IMR-90 (cell line): ENCODE results near the gene NCKAP5L. TPM values are rescaled to one million over a fixed set of nuclear protein-coding genes. Genes with fewer than 3 reads are reported as not detected.
"Not testable (repeated sequence)": the region's sequence is repeated elsewhere in the genome, so short reads cannot be mapped to it uniquely, and the experiment has no call there.

Source experiments
- ATAC-seq: fragments of 200-7000 bp; cut with Tn5 transposase; 2 replicates; pipeline ENCODE4 v1.9.1; 2020; ENCODE audit warnings: low read depth, mild to moderate bottlenecking, moderate library complexity
- BruUV-seq: library from RNA; stranded (reverse); fragments of 400-500 nt; replicated peaks from 2 replicates; lab custom pipeline; 2021; lab: Mats Ljungman, UMichigan
- CTCF ChIA-PET: fragments of 300-600 bp; formaldehyde crosslinking; extraction: SDS; loops from one replicate; lab custom pipeline; 2021; ENCODE audit warnings: antibody characterized with exemption; lab: Yijun Ruan, JAX
- POLR2A ChIA-PET: fragments of 300-600 bp; sonication (Branson Sonifier 250); formaldehyde crosslinking; loops from one replicate; lab custom pipeline; 2022; ENCODE audit warnings: antibody characterized with exemption; ENCODE audit not compliant: unreplicated experiment; lab: Charles Lee
- DNase-seq: peaks from one replicate; pipeline ENCODE4 v3.0.0; 2013
- H2AFZ ChIP-seq: replicated peaks from 2 replicates; pipeline ENCODE3; 2013; ENCODE audit warnings: low read length, mild to moderate bottlenecking; ENCODE audit not compliant: poor library complexity
- H2AK5ac ChIP-seq: 2 replicates; pipeline ENCODE4 v1.6.1; 2013; ENCODE audit warnings: low read depth, low read length, inconsistent platforms
- H2AK9ac ChIP-seq: replicated peaks from 2 replicates; pipeline ENCODE3; 2013; ENCODE audit warnings: mild to moderate bottlenecking, low read depth, low read length, moderate library complexity; ENCODE audit not compliant: poor library complexity
- H2BK120ac ChIP-seq: 2 replicates; pipeline ENCODE4 v1.6.1; 2013; ENCODE audit warnings: low read depth, low read length, inconsistent platforms
- H2BK15ac ChIP-seq: 3 replicates; pipeline ENCODE4 v1.6.1; 2013; ENCODE audit warnings: low read depth, low read length, inconsistent platforms
- H2BK20ac ChIP-seq: 2 replicates; pipeline ENCODE4 v1.6.1; 2013; ENCODE audit warnings: low read depth, mild to moderate bottlenecking, inconsistent platforms, low read length, moderate library complexity
- H2BK5ac ChIP-seq: 2 replicates; pipeline ENCODE4 v1.6.1; 2013; ENCODE audit warnings: mild to moderate bottlenecking, low read depth, low read length, inconsistent platforms; ENCODE audit not compliant: poor library complexity, severe bottlenecking
- H3K14ac ChIP-seq: replicated peaks from 2 replicates; pipeline ENCODE4 v1.6.1; 2013; ENCODE audit warnings: low read depth, low read length, inconsistent platforms
- H3K18ac ChIP-seq: 2 replicates; pipeline ENCODE4 v1.6.1; 2013; ENCODE audit warnings: low read depth, low read length, control low read depth
- H3K23ac ChIP-seq: 2 replicates; pipeline ENCODE4 v1.6.1; 2013; ENCODE audit warnings: low read depth, low read length, inconsistent platforms
- H3K27ac ChIP-seq: 2 replicates; pipeline ENCODE4 v1.5.1; 2013; ENCODE audit warnings: mild to moderate bottlenecking, control low read depth, low read length; ENCODE audit not compliant: insufficient read depth
- H3K27me3 ChIP-seq: 2 replicates; pipeline ENCODE4 v1.6.1; 2013; ENCODE audit warnings: low read length; ENCODE audit not compliant: control insufficient read depth, insufficient read depth
- H3K36me3 ChIP-seq: 2 replicates; pipeline ENCODE4 v1.6.1; 2013; ENCODE audit warnings: low read length, mixed read lengths; ENCODE audit not compliant: control insufficient read depth, insufficient read depth
- H3K4ac ChIP-seq: 2 replicates; pipeline ENCODE4 v1.6.1; 2013; ENCODE audit warnings: low read depth, low read length, inconsistent platforms
- H3K4me1 ChIP-seq: 2 replicates; pipeline ENCODE4 v1.6.1; 2013; ENCODE audit warnings: low read length, mixed read lengths; ENCODE audit not compliant: control insufficient read depth, insufficient read depth
- H3K4me2 ChIP-seq: 2 replicates; pipeline ENCODE4 v1.6.1; 2013; ENCODE audit warnings: low read depth, mild to moderate bottlenecking, control low read depth, low read length, moderate library complexity
- H3K4me3 ChIP-seq: 2 replicates; pipeline ENCODE4 v1.5.1; 2013; ENCODE audit warnings: low read depth, mild to moderate bottlenecking, control low read depth, low read length, moderate library complexity; ENCODE audit not compliant: insufficient read depth
- H3K56ac ChIP-seq: 2 replicates; pipeline ENCODE4 v1.6.1; 2013; ENCODE audit warnings: low read length, inconsistent platforms; ENCODE audit not compliant: insufficient read depth; ENCODE audit errors: extremely low read depth
- H3K79me1 ChIP-seq, 2 experiments: 2 replicates each; pipeline ENCODE4 v1.6.1; 2013; ENCODE audit warnings: low read length in 2 of 2, inconsistent platforms in 1 of 2, low read depth in 1 of 2
- H3K9ac ChIP-seq: 2 replicates; pipeline ENCODE4 v1.6.1; 2013; ENCODE audit warnings: low read depth, low read length, control low read depth
- H3K9me1 ChIP-seq: 2 replicates; pipeline ENCODE4 v1.6.1; 2013; ENCODE audit warnings: low read length, inconsistent platforms; ENCODE audit not compliant: insufficient read depth
- H3K9me3 ChIP-seq: 2 replicates; pipeline ENCODE4 v1.6.1; 2013; ENCODE audit warnings: low read length; ENCODE audit not compliant: control insufficient read depth, insufficient read depth
- H4K20me1 ChIP-seq: 2 replicates; pipeline ENCODE4 v1.6.1; 2013; ENCODE audit warnings: low read length, inconsistent platforms; ENCODE audit not compliant: insufficient read depth
- H4K5ac ChIP-seq: 2 replicates; pipeline ENCODE4 v1.6.1; 2013; ENCODE audit warnings: mild to moderate bottlenecking, low read depth, low read length, control low read depth
- H4K8ac ChIP-seq, 2 experiments: 2 replicates each; pipeline ENCODE4 v1.6.1; 2013; ENCODE audit warnings: low read depth in 2 of 2, low read length in 2 of 2, control low read depth in 1 of 2, inconsistent platforms in 1 of 2
- H4K91ac ChIP-seq: 2 replicates; pipeline ENCODE4 v1.6.1; 2013; ENCODE audit warnings: low read depth, low read length, inconsistent platforms; ENCODE audit not compliant: insufficient read depth
- WGBS, 2 experiments: methylation state at CpG; one replicate each; pipeline versions ENCODE4 v1.1.5 to v1.1.7; 2013; ENCODE audit warnings: missing lambda C conversion rate in 2 of 2; ENCODE audit not compliant: insufficient read length in 1 of 2; ENCODE audit errors: extremely low coverage in 2 of 2; 5-methylcytosine and 5-hydroxymethylcytosine counted together
- dilution Hi-C: fragments of 300-500 bp; cut with HindIII; formaldehyde crosslinking; loops from one replicate; pipeline ENCODE4 v1.14.3; 2018; ENCODE audit warnings: low sequenced_read_pairs; ENCODE audit not compliant: unreplicated experiment
- in situ Hi-C: fragments of 300-500 bp; cut with MboI; formaldehyde crosslinking; loops from 3 replicates; pipeline ENCODE4 v1.14.3; 2019; ENCODE audit warnings: low sequenced_read_pairs, inconsistent platforms, mixed read lengths
- intact Hi-C: fragments of 100-400 bp; cut with micrococcal nuclease; formaldehyde crosslinking; loops from 2 replicates; pipeline ENCODE4 v1.10.0; 2022
- polyA plus RNA-seq, 3 experiments: library from polyadenylated mRNA; depleted of rRNA; stranded (reverse); fragments of >200 nt; gene quantifications; 2 replicates each; pipeline ENCODE4 v1.2.3, GENCODE V29; 2012; ENCODE audit warnings: low replicate concordance in 1 of 3
- total RNA-seq: library from RNA; depleted of rRNA; stranded (reverse); fragments of >200 nt; gene quantifications from 2 replicates; pipeline ENCODE4 v1.2.3, GENCODE V29; 2012

The NCKAP5L gene
- total and polyA plus RNA-seq, 2 of the 4 experiments (the other 2 are of a cell fraction) = 6.1 to 14.4 TPM

- BruUV-seq, H4K20me1 ChIP-seq, H2BK20ac ChIP-seq, POLR2A ChIA-PET, ATAC-seq, H3K4ac ChIP-seq, H2AK5ac ChIP-seq, H2BK5ac ChIP-seq, H4K8ac ChIP-seq, H3K9me3 ChIP-seq, dilution Hi-C loops, H2BK120ac ChIP-seq, H3K27ac ChIP-seq, CTCF ChIA-PET, H2AK9ac ChIP-seq, H3K4me3 ChIP-seq, H3K79me1 ChIP-seq, H2BK15ac ChIP-seq, H2AFZ ChIP-seq, DNase-seq, H3K9ac ChIP-seq, H3K23ac ChIP-seq, H3K36me3 ChIP-seq, in situ Hi-C loops, H3K56ac ChIP-seq, H4K5ac ChIP-seq, H4K91ac ChIP-seq, H3K4me1 ChIP-seq, intact Hi-C loops, H3K14ac ChIP-seq, H3K18ac ChIP-seq, H3K9me1 ChIP-seq, H3K4me2 ChIP-seq: not testable (repeated sequence)
- no CpG with 5 or more reads among the region's 4 CpGs for WGBS, 2 experiments
- H3K27me3 ChIP-seq = peaks cover 21% of the 10 kb centered on the region
Observed at GRCh38 chr12:49855890-49856289, 27.7 kb upstream of the NCKAP5L start.
